Mesendoderm (in vitro differentiated cells): ENCODE results near the gene KCNK3.
A peak's percentile ranks its signal among the peaks of the same experiment; 100 is the strongest.

Source experiments
- DNase-seq: peaks from one replicate; pipeline ENCODE4 v3.0.0; 2013
- H2AK5ac ChIP-seq: 2 replicates; pipeline ENCODE4 v1.6.1; 2013; ENCODE audit warnings: low read length, inconsistent platforms
- H2BK120ac ChIP-seq: 2 replicates; pipeline ENCODE4 v1.6.1; 2013; ENCODE audit warnings: low read depth, mild to moderate bottlenecking, low read length, moderate library complexity, mixed read lengths
- H2BK15ac ChIP-seq: replicated peaks from 2 replicates; pipeline ENCODE4 v1.6.1; 2013; ENCODE audit warnings: low read depth, mild to moderate bottlenecking, moderate library complexity
- H2BK5ac ChIP-seq: 2 replicates; pipeline ENCODE4 v1.6.1; 2013; ENCODE audit warnings: low read length, inconsistent platforms
- H3K18ac ChIP-seq: 2 replicates; pipeline ENCODE4 v1.6.1; 2013; ENCODE audit warnings: mild to moderate bottlenecking, low read length, mixed read lengths
- H3K23ac ChIP-seq: one replicate; pipeline ENCODE4 v1.6.1; 2013; ENCODE audit warnings: low read length
- H3K27ac ChIP-seq: 2 replicates; pipeline ENCODE4 v1.5.1; 2013; ENCODE audit warnings: low read depth, mild to moderate bottlenecking, inconsistent platforms, low read length, moderate library complexity
- H3K27me3 ChIP-seq: 2 replicates; pipeline ENCODE4 v1.6.1; 2013; ENCODE audit warnings: low read length, control low read depth, mild to moderate bottlenecking, inconsistent platforms; ENCODE audit not compliant: insufficient read depth, poor library complexity
- H3K36me3 ChIP-seq: 2 replicates; pipeline ENCODE4 v1.6.1; 2013; ENCODE audit warnings: low read length, inconsistent platforms; ENCODE audit not compliant: control insufficient read depth, insufficient read depth
- H3K4ac ChIP-seq: one replicate; pipeline ENCODE4 v1.6.1; 2013; ENCODE audit warnings: low read depth, mild to moderate bottlenecking, low read length, moderate library complexity
- H3K4me1 ChIP-seq: 2 replicates; pipeline ENCODE4 v1.6.1; 2013; ENCODE audit warnings: low read depth, low read length, inconsistent platforms; ENCODE audit not compliant: control insufficient read depth
- H3K4me2 ChIP-seq: 2 replicates; pipeline ENCODE4 v1.6.1; 2013; ENCODE audit warnings: low read length
- H3K4me3 ChIP-seq: 2 replicates; pipeline ENCODE4 v1.5.1; 2013; ENCODE audit warnings: mild to moderate bottlenecking, low read length
- H3K56ac ChIP-seq: one replicate; pipeline ENCODE4 v1.6.1; 2013; ENCODE audit warnings: low read length
- H3K79me1 ChIP-seq: 2 replicates; pipeline ENCODE4 v1.6.1; 2013; ENCODE audit warnings: low read length, inconsistent platforms
- H3K79me2 ChIP-seq: 2 replicates; pipeline ENCODE4 v1.6.1; 2013; ENCODE audit warnings: mild to moderate bottlenecking, low read length; ENCODE audit not compliant: control insufficient read depth, insufficient read depth
- H3K9ac ChIP-seq: 2 replicates; pipeline ENCODE4 v1.6.1; 2013; ENCODE audit warnings: low read length, inconsistent platforms
- H4K5ac ChIP-seq: one replicate; pipeline ENCODE4 v1.6.1; 2013; ENCODE audit warnings: low read length
- H4K8ac ChIP-seq: one replicate; pipeline ENCODE4 v1.6.1; 2013; ENCODE audit warnings: low read depth, mild to moderate bottlenecking, control low read depth, low read length, moderate library complexity
- WGBS: extraction: QIAGEN DNeasy Blood & Tissue Kit; methylation state at CpG from one replicate; pipeline ENCODE4 v1.1.7; 2013; ENCODE audit warnings: low lambda C conversion rate, missing lambda C conversion rate; ENCODE audit not compliant: insufficient coverage; ENCODE audit errors: extremely low coverage; 5-methylcytosine and 5-hydroxymethylcytosine counted together

The KCNK3 gene

DNA sequence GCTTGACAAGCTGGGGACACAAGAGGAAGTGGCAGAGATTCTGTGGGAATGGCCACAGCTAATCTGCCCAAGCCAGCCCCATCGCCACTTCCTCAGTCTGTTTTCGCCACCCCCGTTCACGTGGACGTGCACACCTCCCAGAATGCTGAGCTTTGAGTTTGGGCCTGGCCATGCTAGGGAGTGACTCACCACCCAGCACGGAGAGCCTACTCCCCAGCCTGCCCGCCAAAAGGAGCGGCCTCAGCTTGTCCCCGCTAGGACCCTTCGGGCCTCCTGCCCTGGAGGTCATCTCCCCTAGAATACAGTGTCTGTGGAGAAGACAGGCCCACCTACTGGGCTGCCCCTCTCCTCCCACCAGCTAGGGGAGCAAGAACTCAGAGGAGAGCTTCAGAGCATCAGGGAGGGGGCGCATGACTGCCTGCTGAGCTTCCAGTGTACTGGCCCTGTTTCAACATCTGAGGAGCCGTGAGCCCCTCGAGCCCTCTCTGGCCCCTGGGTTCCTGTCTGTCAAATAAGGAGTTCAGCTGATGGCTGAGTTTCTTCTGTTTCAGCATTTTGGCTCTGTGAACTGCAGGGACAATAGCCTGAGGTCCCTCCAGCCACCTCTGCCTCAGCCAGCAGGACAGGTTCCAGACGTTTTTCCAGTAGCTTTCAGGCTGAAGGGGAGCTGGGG, 76.7 kb downstream of the KCNK3 start:
- H2BK15ac ChIP-seq: no peak overlapping the region
- H3K79me2 ChIP-seq: peaks cover 4% of the 10 kb centered on the region
- no peak overlapping the region for H3K23ac ChIP-seq
- no peak overlapping the region for H3K18ac ChIP-seq
- no CpG with 5 or more reads among the region's 14 CpGs for WGBS
- H3K4me3 ChIP-seq: no peak overlapping the region
- no peak overlapping the region for H2AK5ac ChIP-seq
- H3K27me3 ChIP-seq: no peaks in the 10 kb centered on the region
- H3K36me3 ChIP-seq: peaks cover 1% of the 10 kb centered on the region
- no peak overlapping the region for H3K9ac ChIP-seq
- H3K4ac ChIP-seq: no peak overlapping the region
- peaks cover 2% of the 10 kb centered on the region for H3K4me1 ChIP-seq
- no peak overlapping the region for H3K27ac ChIP-seq
- H3K56ac ChIP-seq: peak overlapping the region; percentile 25
- DNase-seq: no peak
- no peak overlapping the region for H4K5ac ChIP-seq
- peaks cover 31% of the 10 kb centered on the region for H3K79me1 ChIP-seq
- no peak overlapping the region for H2BK5ac ChIP-seq
- no peak overlapping the region for H4K8ac ChIP-seq
- no peak overlapping the region for H3K4me2 ChIP-seq
- no peak overlapping the region for H2BK120ac ChIP-seq

DNA sequence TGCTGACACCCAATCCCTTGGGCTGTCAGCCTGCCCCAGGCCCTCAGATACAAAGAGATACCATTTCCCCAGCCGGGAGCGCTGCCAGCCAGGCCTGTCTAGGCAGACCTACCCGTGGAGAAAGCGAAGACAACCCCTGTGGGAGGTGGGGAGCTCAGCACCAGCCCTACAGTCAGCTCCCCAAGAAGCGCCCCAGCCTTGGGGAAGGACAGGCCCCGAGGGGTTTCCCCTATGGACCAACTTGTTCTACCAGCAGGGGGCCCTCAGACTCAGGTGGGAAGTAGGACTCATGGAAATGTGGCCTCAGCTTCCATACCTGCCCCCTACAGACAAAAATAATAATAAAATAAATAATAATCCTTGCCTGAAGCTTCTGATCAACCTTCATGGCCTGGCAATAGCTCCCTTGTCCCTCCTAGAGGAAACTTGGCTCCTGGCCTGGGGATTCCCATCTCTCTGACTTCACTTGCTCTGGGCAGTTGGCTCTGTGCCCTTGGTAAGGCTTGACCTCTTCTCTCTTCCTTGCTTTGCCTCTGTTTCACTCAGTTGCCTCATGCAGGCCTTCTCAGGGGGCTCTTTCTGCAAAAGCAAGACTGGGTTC, 78.6 kb downstream of the KCNK3 start:
- Histone ChIP-seq H3K36me3 (peaks cover 1% of the 10 kb centered on the region), H3K79me1 (peaks cover 26% of the 10 kb centered on the region), H3K79me2 (peaks cover 2% of the 10 kb centered on the region), H4K8ac (no peak overlapping the region), H3K27me3 (no peaks in the 10 kb centered on the region), H3K18ac (no peak overlapping the region), H2BK15ac (no peak overlapping the region), H3K4me1 (no peaks in the 10 kb centered on the region), H3K23ac (no peak overlapping the region), H2AK5ac (no peak overlapping the region), H3K4me2 (no peak overlapping the region), H2BK120ac (no peak overlapping the region), H3K4ac (no peak overlapping the region), H3K27ac (no peak overlapping the region), H3K4me3 (no peak overlapping the region), H3K9ac (no peak overlapping the region), H2BK5ac (no peak overlapping the region), H4K5ac (no peak overlapping the region), H3K56ac (no peak overlapping the region)
- no peak for DNase-seq
- WGBS: no CpG with 5 or more reads among the region's 6 CpGs

DNA sequence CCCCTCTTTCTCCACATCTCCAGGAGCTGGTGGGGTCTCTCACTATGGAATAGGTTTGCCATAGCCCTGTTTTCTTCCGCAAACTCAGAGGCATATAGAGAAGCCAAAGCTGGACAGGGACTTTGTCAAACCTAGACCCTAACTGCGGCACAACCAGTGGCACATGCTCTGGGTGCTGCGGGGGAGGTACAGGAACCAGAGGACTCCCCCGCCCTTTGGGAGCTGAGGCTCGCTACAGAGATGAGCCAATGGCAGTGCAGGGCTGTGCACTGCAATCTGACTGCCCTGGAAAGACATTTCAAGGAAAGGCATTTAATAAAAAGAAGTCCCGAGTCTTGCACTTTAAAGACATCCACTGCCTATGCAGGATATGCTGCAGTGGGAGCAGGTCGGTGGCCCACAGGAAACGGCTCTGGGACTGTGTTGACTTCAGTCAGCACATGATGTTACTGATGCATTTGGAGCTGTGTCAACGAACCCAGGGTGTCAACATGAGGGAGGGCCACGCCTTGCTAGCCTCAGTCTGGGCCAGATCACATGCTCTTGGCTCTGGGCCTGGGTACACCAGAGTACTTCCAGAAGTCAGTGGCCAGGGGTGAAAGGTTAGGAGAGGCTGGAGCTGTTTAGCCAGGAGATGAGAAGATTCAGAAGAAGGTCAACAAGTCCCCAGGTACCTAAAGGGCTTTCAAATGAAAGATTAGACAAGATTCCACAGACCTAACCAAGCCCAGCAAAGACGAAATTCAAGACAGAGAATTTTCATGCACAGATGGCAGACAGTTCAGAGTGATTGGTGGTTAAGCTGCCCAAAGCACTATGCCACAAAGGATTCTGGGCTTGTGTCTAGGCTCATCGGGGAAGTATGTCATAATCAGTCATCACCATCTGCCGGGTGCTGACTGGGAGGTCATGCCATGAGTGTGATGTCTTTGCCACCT, 79.8 kb downstream of the KCNK3 start:
- Histone ChIP-seq H3K56ac (no peak overlapping the region), H3K23ac (no peak overlapping the region), H2AK5ac (no peak overlapping the region), H3K4me3 (no peak overlapping the region), H3K4ac (no peak overlapping the region), H3K27ac (no peak overlapping the region), H2BK120ac (no peak overlapping the region), H3K27me3 (no peaks in the 10 kb centered on the region), H3K79me1 (peaks cover 24% of the 10 kb centered on the region), H3K36me3 (peaks cover 6% of the 10 kb centered on the region), H2BK15ac (no peak overlapping the region), H3K4me2 (no peak overlapping the region), H3K79me2 (peaks cover 2% of the 10 kb centered on the region), H3K9ac (no peak overlapping the region), H3K4me1 (no peaks in the 10 kb centered on the region), H4K8ac (no peak overlapping the region), H3K18ac (no peak overlapping the region), H4K5ac (no peak overlapping the region), H2BK5ac (no peak overlapping the region)
- WGBS: no CpG with 5 or more reads among the region's 13 CpGs
- no peak for DNase-seq

DNA sequence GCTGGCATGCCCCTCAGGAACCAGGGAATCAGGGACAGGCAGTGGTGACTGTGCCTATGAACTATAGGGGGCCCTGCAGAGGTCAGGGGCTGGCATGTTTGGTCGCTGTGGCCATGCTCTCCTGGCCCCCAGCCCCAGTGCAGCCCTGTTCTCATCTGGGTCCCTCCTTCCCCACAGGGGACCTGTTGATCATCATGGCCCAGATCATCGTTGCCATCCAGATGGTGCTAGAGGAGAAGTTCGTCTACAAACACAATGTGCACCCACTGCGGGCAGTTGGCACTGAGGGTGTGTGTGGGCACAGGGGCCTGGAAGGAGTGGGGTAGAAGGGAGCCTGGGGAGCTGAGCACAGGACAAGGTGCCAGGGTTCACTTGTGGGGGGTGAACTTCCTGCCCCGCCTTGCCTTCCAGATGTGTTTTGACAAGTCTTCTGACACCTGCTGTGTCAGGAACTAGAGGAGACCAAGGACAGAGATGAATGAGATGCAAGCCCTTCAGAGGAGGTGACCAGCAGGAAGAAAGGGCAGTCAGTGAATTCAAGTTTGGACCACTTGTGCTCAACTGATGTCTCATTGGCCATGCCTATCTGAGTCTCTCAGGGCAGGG, 83.8 kb downstream of the KCNK3 start:
- no peak overlapping the region for H3K18ac ChIP-seq
- H3K4me3 ChIP-seq: no peak overlapping the region
- no peaks in the 10 kb centered on the region for H3K27me3 ChIP-seq
- H3K36me3 ChIP-seq: peaks cover 15% of the 10 kb centered on the region
- no peak overlapping the region for H3K23ac ChIP-seq
- H4K8ac ChIP-seq: no peak overlapping the region
- no peak for DNase-seq
- no peak overlapping the region for H2BK120ac ChIP-seq
- no peak overlapping the region for H3K4me2 ChIP-seq
- no peak overlapping the region for H2AK5ac ChIP-seq
- no CpG with 5 or more reads among the region's 5 CpGs for WGBS
- no peaks in the 10 kb centered on the region for H3K4me1 ChIP-seq
- no peak overlapping the region for H3K4ac ChIP-seq
- H3K79me2 ChIP-seq: no peaks in the 10 kb centered on the region
- no peak overlapping the region for H3K9ac ChIP-seq
- no peak overlapping the region for H4K5ac ChIP-seq
- no peak overlapping the region for H2BK5ac ChIP-seq
- no peak overlapping the region for H3K56ac ChIP-seq
- no peak overlapping the region for H2BK15ac ChIP-seq
- H3K79me1 ChIP-seq: peaks cover 6% of the 10 kb centered on the region
- no peak overlapping the region for H3K27ac ChIP-seq

DNA sequence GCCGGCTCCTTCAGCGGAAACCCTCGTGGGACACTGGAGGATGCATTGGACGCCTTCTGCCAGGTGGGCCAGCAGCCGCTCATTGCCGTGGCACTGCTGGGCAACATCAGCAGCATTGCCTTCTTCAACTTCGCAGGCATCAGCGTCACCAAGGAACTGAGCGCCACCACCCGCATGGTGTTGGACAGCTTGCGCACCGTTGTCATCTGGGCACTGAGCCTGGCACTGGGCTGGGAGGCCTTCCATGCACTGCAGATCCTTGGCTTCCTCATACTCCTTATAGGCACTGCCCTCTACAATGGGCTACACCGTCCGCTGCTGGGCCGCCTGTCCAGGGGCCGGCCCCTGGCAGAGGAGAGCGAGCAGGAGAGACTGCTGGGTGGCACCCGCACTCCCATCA, 85.6 kb downstream of the KCNK3 start:
- no peak overlapping the region for H3K4ac ChIP-seq
- no CpG with 5 or more reads among the region's 18 CpGs for WGBS
- no peak overlapping the region for H2BK120ac ChIP-seq
- no peak overlapping the region for H3K56ac ChIP-seq
- no peak overlapping the region for H4K5ac ChIP-seq
- H3K23ac ChIP-seq: no peak overlapping the region
- no peak overlapping the region for H3K4me3 ChIP-seq
- no peak overlapping the region for H3K27ac ChIP-seq
- no peak overlapping the region for H2BK5ac ChIP-seq
- no peaks in the 10 kb centered on the region for H3K79me1 ChIP-seq
- H3K9ac ChIP-seq: no peak overlapping the region
- no peak for DNase-seq
- H2BK15ac ChIP-seq: no peak overlapping the region
- no peak overlapping the region for H2AK5ac ChIP-seq
- no peaks in the 10 kb centered on the region for H3K4me1 ChIP-seq
- H3K36me3 ChIP-seq: peaks cover 13% of the 10 kb centered on the region
- no peak overlapping the region for H3K4me2 ChIP-seq
- H3K79me2 ChIP-seq: no peaks in the 10 kb centered on the region
- no peak overlapping the region for H3K18ac ChIP-seq
- H3K27me3 ChIP-seq: no peaks in the 10 kb centered on the region
- no peak overlapping the region for H4K8ac ChIP-seq
